CD4-positive, alpha-beta T cell treated with Interleukin-1 beta for 1 hour (primary cell): Measurements from ENCODE around the gene TBX5.

Source experiments
- DNase-seq, 2 donors: peaks; one replicate each; pipeline ENCODE4 v3.0.0-alpha.2; 2020 to 2022

The TBX5 gene

GRCh38 chr12:114316076-114316475 lies 89.9 kb downstream of the TBX5 start:
- no peak for DNase-seq

DNA sequence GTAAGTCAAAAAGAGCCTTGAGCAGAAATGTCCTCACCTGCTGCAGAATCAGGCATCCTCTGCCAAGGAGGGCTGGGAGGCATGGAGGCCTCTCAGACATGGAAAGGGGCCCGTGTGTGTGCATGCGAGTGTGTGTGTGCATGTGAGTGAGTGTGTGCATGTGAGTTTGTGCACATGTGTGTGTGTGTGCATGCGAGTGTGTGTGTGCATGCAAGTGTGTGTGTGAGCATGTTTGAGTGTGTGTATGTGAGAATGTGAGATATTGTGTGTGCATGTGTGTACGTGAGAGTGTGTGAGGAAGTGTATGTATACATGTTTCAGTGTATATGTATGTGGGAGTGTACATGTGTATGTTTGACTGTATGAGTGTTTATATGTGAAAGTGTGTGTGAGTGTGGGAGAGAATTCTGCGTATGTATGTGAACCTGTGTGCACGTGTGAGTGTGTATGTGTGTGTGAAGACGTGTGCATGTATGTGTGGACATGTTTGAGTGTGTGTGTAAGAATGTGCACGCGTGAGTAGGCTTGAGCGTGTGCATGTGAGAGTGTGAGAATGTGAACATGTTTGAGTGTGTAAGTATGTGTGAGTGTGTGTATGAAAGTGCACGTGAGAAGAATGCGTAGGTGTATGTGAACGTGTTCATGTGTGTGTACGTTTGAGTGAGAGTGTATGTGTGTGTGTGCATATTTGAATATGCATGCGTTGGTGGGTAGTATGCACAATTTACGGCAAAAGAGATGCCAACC lies 90.8 kb downstream of the TBX5 start:
- DNase-seq, result no peak

- no peak for DNase-seq
Measured at GRCh38 chr12:114314403-114314802, 91.5 kb downstream of the TBX5 start.

DNA sequence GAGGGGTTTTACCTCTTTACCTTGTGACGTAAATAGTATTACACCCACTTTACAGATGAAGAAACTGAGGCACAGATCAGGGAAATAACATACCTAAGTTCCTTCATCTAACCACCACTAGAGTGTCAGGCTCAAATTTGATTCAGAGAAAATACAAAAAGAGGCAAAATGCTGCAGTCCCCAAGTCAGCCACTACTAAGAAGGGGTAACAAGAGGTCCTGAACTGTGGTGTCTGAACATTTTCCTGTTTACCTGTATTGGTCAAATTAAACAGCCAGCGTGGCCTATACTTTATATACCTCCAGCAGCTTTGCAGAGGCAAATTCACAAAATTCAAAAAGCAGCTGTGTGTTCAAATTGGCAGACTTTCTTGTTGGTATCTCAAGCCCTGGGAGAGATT lies 92.0 kb downstream of the TBX5 start:
- no peak for DNase-seq

- DNase-seq, result no peak
Measured at GRCh38 chr12:114311974-114312373, 94.0 kb downstream of the TBX5 start.

DNA sequence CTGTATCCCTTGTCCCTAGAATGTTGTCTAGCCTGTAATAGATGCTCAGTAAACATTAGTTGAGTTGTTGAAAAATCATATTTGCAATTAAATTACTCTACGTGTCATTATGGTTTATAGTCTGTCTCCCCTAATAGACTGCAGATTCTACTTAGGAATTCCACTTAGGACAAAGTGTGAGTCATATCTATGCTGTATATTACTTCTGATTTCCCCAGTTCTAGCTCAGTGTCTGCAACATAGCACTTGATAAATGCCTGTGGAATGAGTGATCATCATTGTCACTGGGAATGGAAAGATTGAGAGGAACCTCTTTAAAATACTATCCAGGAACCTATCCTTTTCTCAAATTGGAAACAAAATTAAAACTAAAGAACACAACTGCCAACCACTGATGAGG lies 99.3 kb downstream of the TBX5 start:
- DNase-seq, result no peak

GRCh38 chr12:114305446-114305845 lies 100.5 kb downstream of the TBX5 start:
- no peak for DNase-seq
